Dermis blood vessel endothelial cell (primary cell): ENCODE measurements around the gene ASPG. TPM values are rescaled to one million over a fixed set of nuclear protein-coding genes. Genes with fewer than 3 reads are reported as not detected.

Source experiments
- DNase-seq: peaks from one replicate; pipeline ENCODE4 v3.0.0; 2010
- total RNA-seq: library from RNA; depleted of rRNA; stranded (reverse); fragments of >200 nt; gene quantifications from 2 replicates; pipeline ENCODE4 v1.2.3, GENCODE V29; 2014

ASPG gene
- total RNA-seq, 1 donor from 2014 or later = not detected

- DNase-seq = peak; percentile 75
Measured at GRCh38 chr14:104094709-104095425, 9.4 kb downstream of the ASPG start.

- DNase-seq = no peak
Measured at GRCh38 chr14:104095426-104096310, 10.2 kb downstream of the ASPG start.

- no peak for DNase-seq
Measured at GRCh38 chr14:104096318-104096717, 10.8 kb downstream of the ASPG start.

GRCh38 chr14:104096751-104097700 lies 11.5 kb downstream of the ASPG start:
- peak; percentile 11 for DNase-seq

- DNase-seq = no peak
Measured at GRCh38 chr14:104098272-104099095, 13.0 kb downstream of the ASPG start.

- DNase-seq = no peak
Measured at GRCh38 chr14:104099096-104100041, 13.9 kb downstream of the ASPG start.

- DNase-seq = no peak
Measured at GRCh38 chr14:104100171-104101085, 14.9 kb downstream of the ASPG start.

- DNase-seq = no peak
Measured at GRCh38 chr14:104101086-104101621, 15.7 kb downstream of the ASPG start.

- no peak for DNase-seq
Measured at GRCh38 chr14:104101651-104102281, 16.3 kb downstream of the ASPG start.

- no peak for DNase-seq
Measured at GRCh38 chr14:104102282-104102914, 16.9 kb downstream of the ASPG start.

- DNase-seq = no peak
Measured at GRCh38 chr14:104103061-104103445, 17.6 kb downstream of the ASPG start.

- no peak for DNase-seq
Measured at GRCh38 chr14:104103446-104104075, 18.1 kb downstream of the ASPG start.

GRCh38 chr14:104104076-104104901 lies 18.8 kb downstream of the ASPG start:
- no peak for DNase-seq

GRCh38 chr14:104105071-104105821 lies 19.7 kb downstream of the ASPG start:
- DNase-seq = no peak

GRCh38 chr14:104105822-104106470 lies 20.4 kb downstream of the ASPG start:
- no peak for DNase-seq
